Type B pancreatic cell (in vitro differentiated cells): Measurements from ENCODE around the gene TMEM250. TPM values are rescaled to one million over a fixed set of nuclear protein-coding genes. Genes with fewer than 3 reads are reported as not detected.

Experiments
- DNase-seq: peaks from one replicate; pipeline ENCODE4 v3.0.0; 2021; ENCODE audit warnings: mixed read lengths; ENCODE audit not compliant: unreplicated experiment; ENCODE audit errors: extremely low spot score
- H3K27ac Mint-ChIP-seq: 2 replicates; pipeline ENCODE4 v1.8.0; 2021; ENCODE audit warnings: mild to moderate bottlenecking, mixed read lengths
- H3K27me3 Mint-ChIP-seq: 2 replicates; pipeline ENCODE4 v1.8.0; 2021; ENCODE audit warnings: mixed read lengths
- H3K36me3 Mint-ChIP-seq: 2 replicates; pipeline ENCODE4 v1.8.0; 2021; ENCODE audit warnings: mixed read lengths
- H3K4me1 Mint-ChIP-seq: one replicate; pipeline ENCODE4 v1.8.0; 2021; ENCODE audit warnings: mixed read lengths; ENCODE audit not compliant: unreplicated experiment
- H3K4me3 Mint-ChIP-seq: 2 replicates; pipeline ENCODE4 v1.8.0; 2021; ENCODE audit warnings: mild to moderate bottlenecking, mixed read lengths
- H3K9me3 Mint-ChIP-seq: 2 replicates; pipeline ENCODE4 v1.8.0; 2021; ENCODE audit warnings: mixed read lengths
- CTCF ChIP-seq: fragments of 200-600 bp; sonication (generic); conservative IDR thresholded peaks from 2 replicates; pipeline ENCODE4 v1.5.0; 2021; ENCODE audit warnings: antibody characterized with exemption, mild to moderate bottlenecking
- total RNA-seq: library from RNA; stranded (reverse); gene quantifications from 2 replicates; pipeline ENCODE4 v1.2.1, GENCODE V29; 2021; ENCODE audit warnings: low replicate concordance

The TMEM250 gene
- total RNA-seq, 1 donor from 2014 or later = 37.9 TPM

- no peak for DNase-seq
- H3K9me3 Mint-ChIP-seq = no peaks in the 10 kb centered on the region
- no peak overlapping the region for H3K27ac Mint-ChIP-seq
- no peak overlapping the region for H3K4me3 Mint-ChIP-seq
- peaks cover 18% of the 10 kb centered on the region for H3K4me1 Mint-ChIP-seq
- H3K27me3 Mint-ChIP-seq = no peaks in the 10 kb centered on the region
- no peak for TF ChIP-seq CTCF
- H3K36me3 Mint-ChIP-seq = no peaks in the 10 kb centered on the region
Observed at GRCh38 chr9:136087741-136088480, 30.8 kb downstream of the TMEM250 start.

GRCh38 chr9:136086951-136087740 is 31.5 kb downstream of the TMEM250 start:
- H3K27ac Mint-ChIP-seq = peak overlapping the region; percentile 66
- no peak for TF ChIP-seq CTCF
- no peaks in the 10 kb centered on the region for H3K27me3 Mint-ChIP-seq

GRCh38 chr9:136086213-136086881 is 32.3 kb downstream of the TMEM250 start:
- no peak overlapping the region for H3K4me3 Mint-ChIP-seq
- DNase-seq = no peak
- no peaks in the 10 kb centered on the region for H3K27me3 Mint-ChIP-seq
- TF ChIP-seq CTCF = no peak
- no peaks in the 10 kb centered on the region for H3K9me3 Mint-ChIP-seq
- no peaks in the 10 kb centered on the region for H3K36me3 Mint-ChIP-seq
- peak overlapping the region; percentile 66 for H3K27ac Mint-ChIP-seq
- H3K4me1 Mint-ChIP-seq = peaks cover 16% of the 10 kb centered on the region

More at GRCh38 chr9:136086951-136087740, 31.5 kb downstream of the TMEM250 start:
- no peak overlapping the region for H3K4me3 Mint-ChIP-seq
- no peaks in the 10 kb centered on the region for H3K9me3 Mint-ChIP-seq
- no peaks in the 10 kb centered on the region for H3K36me3 Mint-ChIP-seq
- peaks cover 21% of the 10 kb centered on the region for H3K4me1 Mint-ChIP-seq
- DNase-seq = no peak

GRCh38 chr9:136085815-136086212 is 32.9 kb downstream of the TMEM250 start:
- TF ChIP-seq CTCF = no peak
- Mint-ChIP-seq H3K27me3 (no peaks in the 10 kb centered on the region), H3K27ac (no peak overlapping the region), H3K4me1 (peaks cover 15% of the 10 kb centered on the region), H3K4me3 (no peak overlapping the region), H3K36me3 (no peaks in the 10 kb centered on the region), H3K9me3 (no peaks in the 10 kb centered on the region)
- no peak for DNase-seq

- Mint-ChIP-seq H3K36me3 (no peaks in the 10 kb centered on the region), H3K4me1 (peaks cover 10% of the 10 kb centered on the region), H3K9me3 (no peaks in the 10 kb centered on the region), H3K4me3 (no peak overlapping the region), H3K27me3 (no peaks in the 10 kb centered on the region), H3K27ac (no peak overlapping the region)
- no peak for TF ChIP-seq CTCF
- DNase-seq = no peak
Observed at GRCh38 chr9:136084063-136084944, 34.4 kb downstream of the TMEM250 start.
